ENCODE data around the gene ZNF280D. TPM values are rescaled to one million over a fixed set of nuclear protein-coding genes. Genes with fewer than 3 reads are reported as not detected.
A peak's percentile ranks its signal among the peaks of the same experiment; 100 is the strongest.
"Not testable (repeated sequence)": the region's sequence is repeated elsewhere in the genome, so short reads cannot be mapped to it uniquely, and the experiment has no call there.

The ZNF280D gene
- 15.3 and 20.4 TPM in 2 replicates for total RNA-seq

- peak; percentile 75 to 94 for DNase-seq (ENCODE audit: low read depth in 2 of 2)
Measured at GRCh38 chr15:56733136-56734012, at the start of gene ZNF280D. Gene ZNF280D, minus strand, starts transcription at chr15:56733509. Its CDS starts 26,400 bp downstream, at chr15:56707109.

- no peak for DNase-seq (ENCODE audit: low read depth in 2 of 2)
Measured at GRCh38 chr15:56782306-56782705, 49.0 kb upstream of the ZNF280D start.

- DNase-seq (ENCODE audit: low read depth in 2 of 2), result no peak
Measured at GRCh38 chr15:56781666-56782065, 48.4 kb upstream of the ZNF280D start.

- not testable (repeated sequence) for DNase-seq (ENCODE audit: low read depth in 2 of 2)
Measured at GRCh38 chr15:56780102-56780725, 46.9 kb upstream of the ZNF280D start.

- DNase-seq (ENCODE audit: low read depth in 2 of 2), result not testable (repeated sequence)
Measured at GRCh38 chr15:56779449-56779848, 46.1 kb upstream of the ZNF280D start.

GRCh38 chr15:56778761-56779160 lies 45.5 kb upstream of the ZNF280D start:
- no peak for DNase-seq (ENCODE audit: low read depth in 2 of 2)

- DNase-seq (ENCODE audit: low read depth in 2 of 2), result no peak
Measured at GRCh38 chr15:56776839-56777238, 43.5 kb upstream of the ZNF280D start.

- DNase-seq (ENCODE audit: low read depth in 2 of 2), result peak; percentile 11 to 23
Measured at GRCh38 chr15:56775641-56776040, 42.3 kb upstream of the ZNF280D start.

GRCh38 chr15:56774356-56774755 lies 41.0 kb upstream of the ZNF280D start:
- DNase-seq (ENCODE audit: low read depth in 2 of 2), result no peak

- no peak for DNase-seq (ENCODE audit: low read depth in 2 of 2)
Measured at GRCh38 chr15:56772868-56773639, 39.7 kb upstream of the ZNF280D start.

- DNase-seq (ENCODE audit: low read depth in 2 of 2), result no peak
Measured at GRCh38 chr15:56770173-56770572, 36.9 kb upstream of the ZNF280D start.

GRCh38 chr15:56767315-56767714 lies 34.0 kb upstream of the ZNF280D start:
- peak in 1 of 2 donors; percentile 79 for DNase-seq (ENCODE audit: low read depth in 2 of 2)

- DNase-seq (ENCODE audit: low read depth in 2 of 2), result peak in 1 of 2 donors; percentile 85
Measured at GRCh38 chr15:56765251-56765650, 31.9 kb upstream of the ZNF280D start.

GRCh38 chr15:56763141-56763895 lies 30.0 kb upstream of the ZNF280D start:
- DNase-seq (ENCODE audit: low read depth in 2 of 2), result peak in 1 of 2 donors; percentile 55

- peak in 1 of 2 donors; percentile 22 for DNase-seq (ENCODE audit: low read depth in 2 of 2)
Measured at GRCh38 chr15:56760186-56760585, 26.9 kb upstream of the ZNF280D start.

- DNase-seq (ENCODE audit: low read depth in 2 of 2), result no peak
Measured at GRCh38 chr15:56759450-56759845, 26.1 kb upstream of the ZNF280D start.

GRCh38 chr15:56758770-56759449 lies 25.6 kb upstream of the ZNF280D start:
- no peak for DNase-seq (ENCODE audit: low read depth in 2 of 2)

GRCh38 chr15:56757875-56758274 lies 24.6 kb upstream of the ZNF280D start:
- no peak for DNase-seq (ENCODE audit: low read depth in 2 of 2)

GRCh38 chr15:56754772-56755370 lies 21.6 kb upstream of the ZNF280D start:
- no peak for DNase-seq (ENCODE audit: low read depth in 2 of 2)

- no peak for DNase-seq (ENCODE audit: low read depth in 2 of 2)
Measured at GRCh38 chr15:56752986-56753385, 19.7 kb upstream of the ZNF280D start.
